ENCODE results near the gene NKTR.

- TF ChIP-seq POLR2A (IDR thresholded peaks at IDR 0.05) (no peak), POLR2AphosphoS5 (IDR thresholded peaks at IDR 0.05) (no peak)
Observed at GRCh38 chr3:42666022-42666421, 65.5 kb downstream of the NKTR start.

Measured in upper lobe of left lung (tissue), 4 donors.